ENCODE data around the gene HYOU1.
"Not testable (repeated sequence)": the region's sequence is repeated elsewhere in the genome, so short reads cannot be mapped to it uniquely, and the experiment has no call there.

Gene HYOU1

DNA sequence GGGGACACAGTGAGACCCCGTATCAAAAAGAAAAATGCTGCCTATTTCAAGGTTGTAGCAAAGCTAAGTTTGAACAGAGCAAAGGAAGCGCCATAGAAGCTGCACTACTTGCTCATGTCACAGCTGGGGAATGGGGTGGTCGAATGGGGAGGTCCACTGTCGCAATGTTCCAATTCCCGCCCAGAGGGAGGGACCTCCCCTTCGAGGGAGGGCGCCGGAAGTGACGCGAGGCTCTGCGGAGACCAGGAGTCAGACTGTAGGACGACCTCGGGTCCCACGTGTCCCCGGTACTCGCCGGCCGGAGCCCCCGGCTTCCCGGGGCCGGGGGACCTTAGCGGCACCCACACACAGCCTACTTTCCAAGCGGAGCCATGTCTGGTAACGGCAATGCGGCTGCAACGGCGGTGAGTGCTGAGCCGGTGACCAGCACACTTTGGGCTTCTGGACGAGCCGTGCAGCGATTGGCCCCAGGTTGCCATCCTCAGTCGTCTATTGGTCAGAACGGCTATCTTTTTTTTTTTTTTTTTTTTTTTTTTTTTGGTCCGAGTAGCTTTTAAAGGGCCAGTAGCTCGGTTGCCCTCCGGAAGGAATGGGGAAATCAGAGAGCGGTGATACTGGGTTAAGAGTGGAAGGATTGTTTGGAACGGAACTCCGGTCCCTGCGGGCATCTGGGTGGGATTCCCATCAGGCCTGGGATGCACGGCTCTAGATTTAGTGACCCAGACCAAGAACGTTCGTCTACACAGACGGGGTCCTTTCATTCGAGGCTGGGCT lies 27.8 kb upstream of the HYOU1 start, which contains the start of gene HMBS:
HMBS (plus strand) TSS at position 219 of the 774 bp plus-strand sequence; CDS start at position 372, 153 bp downstream.
- DNase-seq (ENCODE audit: low read depth): peak; percentile 88

DNA sequence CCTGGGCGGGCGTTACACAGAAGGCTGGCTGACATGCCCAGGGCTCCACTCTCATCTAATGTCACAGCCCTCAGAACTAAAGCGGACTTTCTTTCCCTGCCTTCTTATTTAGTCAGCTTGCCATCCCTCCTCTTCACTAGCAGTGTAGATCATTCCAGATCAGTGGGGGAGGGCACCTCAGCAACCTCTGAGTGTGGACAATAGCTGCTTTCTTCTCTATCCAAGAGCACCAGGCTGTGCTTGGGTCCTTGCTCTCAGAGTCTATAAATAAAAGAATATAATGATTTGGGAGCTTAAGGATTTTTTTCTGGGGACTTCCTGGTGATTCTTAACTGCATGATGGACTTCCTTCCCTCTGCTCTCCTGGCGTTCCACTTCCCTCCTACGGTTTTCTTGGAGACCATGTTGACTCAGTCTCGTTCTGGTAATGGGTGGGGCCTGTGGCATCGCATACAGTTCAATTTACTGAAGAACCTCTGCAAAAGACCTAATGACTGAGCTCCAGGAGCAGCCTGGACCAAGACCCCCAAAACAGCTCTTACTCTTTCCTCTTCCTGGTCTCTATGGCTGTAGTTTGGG lies 24.8 kb upstream of the HYOU1 start:
- no peak for DNase-seq (ENCODE audit: low read depth)

DNA sequence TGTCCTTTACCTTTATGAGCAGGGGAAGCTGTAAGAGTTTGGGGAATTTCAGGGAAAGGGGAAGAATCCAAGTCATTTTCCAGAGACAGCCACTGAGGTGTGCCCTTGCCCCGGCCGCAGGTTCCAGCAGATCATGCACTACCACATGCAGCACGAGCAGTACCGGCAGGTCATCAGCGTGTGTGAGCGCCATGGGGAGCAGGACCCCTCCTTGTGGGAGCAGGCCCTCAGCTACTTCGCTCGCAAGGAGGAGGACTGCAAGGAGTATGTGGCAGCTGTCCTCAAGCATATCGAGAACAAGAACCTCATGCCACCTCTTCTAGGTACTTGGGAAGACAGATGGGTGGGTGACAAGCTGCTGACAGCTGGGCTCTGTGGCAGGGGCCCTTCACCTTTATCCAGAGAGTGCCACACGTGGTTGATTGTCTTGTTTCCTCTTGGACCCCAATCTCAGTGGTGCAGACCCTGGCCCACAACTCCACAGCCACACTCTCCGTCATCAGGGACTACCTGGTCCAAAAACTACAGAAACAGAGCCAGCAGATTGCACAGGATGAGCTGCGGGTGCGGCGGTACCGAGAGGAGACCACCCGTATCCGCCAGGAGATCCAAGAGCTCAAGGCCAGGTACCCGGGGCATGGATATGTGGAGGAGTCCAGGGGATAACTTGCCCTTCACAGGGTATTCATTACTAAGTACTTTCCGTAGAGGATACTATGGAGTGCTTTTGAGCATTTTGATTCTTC lies 21.8 kb upstream of the HYOU1 start:
- DNase-seq (ENCODE audit: low read depth): no peak

DNA sequence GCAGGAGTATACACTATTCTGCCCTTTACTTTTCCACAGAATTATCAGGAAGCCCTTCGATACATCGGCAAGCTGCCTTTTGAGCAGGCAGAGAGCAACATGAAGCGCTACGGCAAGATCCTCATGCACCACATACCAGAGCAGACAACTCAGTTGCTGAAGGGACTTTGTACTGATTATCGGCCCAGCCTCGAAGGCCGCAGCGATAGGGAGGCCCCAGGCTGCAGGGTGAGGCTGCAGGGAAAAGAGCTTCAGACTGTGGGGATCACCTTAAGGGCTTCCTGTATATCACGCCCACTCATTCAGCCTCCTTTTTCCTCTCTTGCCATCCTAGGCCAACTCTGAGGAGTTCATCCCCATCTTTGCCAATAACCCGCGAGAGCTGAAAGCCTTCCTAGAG lies 20.8 kb upstream of the HYOU1 start:
- no peak for DNase-seq (ENCODE audit: low read depth)

GRCh38 chr11:119067371-119068222 lies 10.6 kb upstream of the HYOU1 start, which contains the start of gene VPS11:
TSS of gene VPS11 (plus strand) at chr11:119067818. CDS start at chr11:119067824, 6 bp downstream.
- peak; percentile 94 for DNase-seq (ENCODE audit: low read depth)

GRCh38 chr11:119065369-119065768 lies 8.4 kb upstream of the HYOU1 start:
- no peak for DNase-seq (ENCODE audit: low read depth)

DNA sequence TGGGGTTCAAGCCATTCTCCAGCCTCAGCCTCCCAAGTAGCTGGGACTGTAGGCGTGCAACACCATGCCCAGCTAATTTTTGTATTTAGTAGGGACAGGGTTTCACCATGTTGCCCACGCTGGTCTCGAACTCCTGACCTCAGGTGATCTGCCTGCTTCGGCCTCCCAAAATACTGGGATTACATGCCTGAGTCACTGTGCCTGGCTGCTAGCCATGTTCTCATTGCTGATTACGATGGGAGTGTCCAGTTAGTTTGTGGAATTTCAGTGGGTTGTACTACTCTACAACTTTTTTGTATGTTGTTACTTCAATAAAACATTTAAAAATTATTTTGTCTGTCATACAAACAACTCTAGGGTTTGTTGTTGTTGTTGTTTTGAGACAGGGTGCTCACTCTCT lies 5.8 kb upstream of the HYOU1 start:
- DNase-seq (ENCODE audit: low read depth): no peak

DNA sequence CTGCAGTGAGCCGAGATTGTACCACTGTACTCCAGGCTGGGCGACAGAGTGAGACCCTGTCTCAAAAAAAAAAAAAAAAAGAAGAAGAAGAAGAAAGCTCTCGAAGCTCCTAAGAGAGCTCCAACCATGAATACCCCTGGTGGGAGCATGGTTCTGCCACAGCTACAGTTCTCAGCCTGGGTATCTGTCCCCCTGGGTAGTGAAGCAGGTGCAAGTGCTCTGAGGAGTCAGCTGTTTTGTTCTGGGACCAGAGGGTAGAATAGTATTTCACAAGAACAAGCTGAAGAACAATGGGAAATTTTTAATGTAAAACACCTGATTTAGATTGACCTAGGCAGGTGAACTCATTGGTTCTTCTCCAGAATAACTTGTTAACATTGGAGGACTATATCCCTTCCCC lies 4.3 kb upstream of the HYOU1 start:
- no peak for DNase-seq (ENCODE audit: low read depth)

DNA sequence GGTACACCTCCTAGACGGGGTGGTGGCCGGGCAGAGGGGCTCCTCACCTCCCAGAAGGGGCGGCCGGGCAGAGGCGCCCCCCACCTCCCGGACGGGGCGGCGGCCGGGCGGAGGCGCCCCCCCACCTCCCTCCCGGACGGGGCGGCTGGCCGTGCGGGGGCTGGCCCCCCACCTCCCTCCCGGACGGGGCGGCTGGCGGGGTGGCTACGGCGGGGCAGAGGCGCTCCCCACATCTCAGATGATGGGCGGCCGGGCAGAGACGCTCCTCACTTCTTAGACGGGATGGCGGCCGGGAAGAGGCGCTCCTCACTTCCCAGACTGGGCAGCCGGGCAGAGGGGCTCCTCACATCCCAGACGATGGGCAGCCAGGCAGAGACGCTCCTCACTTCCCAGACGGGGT lies 2.1 kb upstream of the HYOU1 start:
- not testable (repeated sequence) for DNase-seq (ENCODE audit: low read depth)

- no peak for DNase-seq (ENCODE audit: low read depth)
Observed at GRCh38 chr11:119056421-119056999, 495 bp downstream of the HYOU1 start.

GRCh38 chr11:119055901-119056300 lies 1.1 kb downstream of the HYOU1 start:
- DNase-seq (ENCODE audit: low read depth): no peak

GRCh38 chr11:119054418-119054817 lies 2.6 kb downstream of the HYOU1 start:
- DNase-seq (ENCODE audit: low read depth): no peak

DNA sequence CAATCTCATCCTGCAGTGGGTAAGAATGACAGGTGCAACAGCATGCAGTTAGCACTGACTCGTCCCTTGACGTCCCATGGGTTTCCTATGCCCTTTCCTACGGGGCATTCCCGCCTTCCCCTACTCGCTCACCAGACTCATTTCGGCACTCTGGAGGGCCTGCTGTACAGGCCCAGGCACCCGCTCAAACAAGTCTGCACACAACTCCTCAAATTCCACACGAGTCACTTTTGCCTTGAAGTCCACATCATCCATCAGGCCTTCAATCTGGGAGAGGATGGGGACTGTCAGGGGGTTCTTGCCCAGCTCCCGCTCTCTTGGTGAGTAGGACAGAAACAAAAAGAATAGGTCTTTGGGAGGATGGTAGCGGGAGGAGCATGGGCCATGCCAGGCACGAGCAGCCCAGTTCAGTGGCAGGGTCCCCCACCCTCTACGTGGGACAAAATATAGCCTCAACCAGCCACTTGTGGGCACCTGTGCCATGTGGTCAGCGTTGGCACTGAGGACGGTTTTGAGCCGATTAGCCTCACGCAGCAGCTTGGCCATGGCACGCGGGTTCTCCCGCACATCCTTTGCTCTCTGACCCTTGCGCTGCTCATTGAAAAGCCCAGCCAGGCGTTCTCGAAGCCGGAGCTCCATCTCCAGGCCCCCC lies 4.7 kb downstream of the HYOU1 start:
- no peak for DNase-seq (ENCODE audit: low read depth)

DNA sequence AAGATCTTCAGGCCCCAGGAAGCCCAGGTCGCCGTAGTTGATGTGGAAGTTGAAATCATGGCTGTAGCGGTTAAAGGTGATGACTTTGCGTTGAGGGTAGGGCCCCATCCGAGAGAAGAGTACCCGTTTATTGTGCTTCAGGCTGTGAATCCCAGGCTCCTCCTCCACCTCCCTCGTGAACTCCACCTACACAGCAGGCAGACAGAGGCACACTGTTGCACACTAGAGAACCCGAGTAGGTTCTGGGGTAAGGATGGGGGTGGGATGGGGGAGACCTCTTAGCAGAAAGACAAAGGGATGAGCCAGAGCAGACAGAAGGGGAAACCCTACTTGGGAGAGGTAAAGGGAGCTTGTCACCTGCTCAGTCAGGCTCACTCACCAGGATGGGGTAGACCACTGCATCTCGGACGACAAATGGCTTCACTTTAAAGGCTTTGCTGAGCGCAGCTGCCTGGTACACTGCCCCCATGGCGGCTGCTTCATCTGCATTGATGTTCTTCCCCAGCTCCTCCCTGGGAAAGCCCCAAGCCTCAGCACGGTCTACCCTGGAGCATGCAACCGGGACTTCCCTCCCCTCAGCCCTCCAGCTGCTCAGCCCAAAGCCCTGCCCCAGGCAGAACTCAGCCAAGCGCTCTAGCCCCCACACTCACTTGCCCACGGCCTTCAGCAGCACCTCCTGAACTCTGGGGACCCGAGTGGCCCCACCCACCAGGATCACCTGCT lies 5.4 kb downstream of the HYOU1 start:
- no peak for DNase-seq (ENCODE audit: low read depth)

- no peak for DNase-seq (ENCODE audit: low read depth)
Observed at GRCh38 chr11:119049081-119049480, 7.9 kb downstream of the HYOU1 start.

GRCh38 chr11:119048644-119049043 lies 8.4 kb downstream of the HYOU1 start:
- DNase-seq (ENCODE audit: low read depth): no peak

DNA sequence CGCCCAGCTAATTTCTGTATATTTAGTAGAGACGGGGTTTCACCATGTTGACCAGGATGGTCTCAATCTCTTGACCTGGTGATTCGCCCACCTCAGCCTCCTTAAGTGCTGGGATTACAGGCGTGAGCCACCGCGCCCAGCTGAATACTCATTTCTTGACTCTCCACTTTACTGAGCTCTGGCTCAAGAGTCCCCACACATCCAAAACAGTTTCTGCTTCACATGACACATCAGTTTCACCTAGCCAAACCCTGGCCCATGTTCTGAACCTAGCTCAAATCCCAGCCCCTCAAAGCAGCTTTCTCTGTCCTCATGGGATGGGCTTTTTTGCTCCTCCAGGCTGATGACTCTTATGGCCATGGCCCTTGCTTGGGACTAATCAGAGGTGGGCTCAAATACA lies 9.8 kb downstream of the HYOU1 start:
- no peak for DNase-seq (ENCODE audit: low read depth)

- DNase-seq (ENCODE audit: low read depth): no peak
Observed at GRCh38 chr11:119046489-119046888, 10.5 kb downstream of the HYOU1 start.

GRCh38 chr11:119044708-119045107 lies 12.3 kb downstream of the HYOU1 start:
- DNase-seq (ENCODE audit: low read depth): no peak

DNA sequence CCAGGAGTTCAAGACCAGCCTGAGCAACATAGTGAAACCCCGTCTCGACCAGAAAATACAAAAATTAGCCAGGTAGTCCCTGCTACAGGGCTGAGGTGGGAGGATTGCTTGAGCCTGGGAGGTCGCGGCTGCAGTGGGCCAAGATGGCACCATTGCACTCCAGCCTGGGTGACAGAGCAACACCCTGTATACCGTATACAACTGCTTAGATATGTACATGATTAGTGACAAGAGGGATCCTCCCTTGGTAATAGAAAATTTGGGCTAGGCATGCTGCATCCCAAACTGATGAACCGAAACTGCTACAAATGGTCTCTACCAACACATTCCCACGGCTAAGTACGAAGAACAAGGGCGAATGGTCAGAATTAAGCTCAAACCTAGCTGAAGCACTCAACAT lies 14.1 kb downstream of the HYOU1 start:
- DNase-seq (ENCODE audit: low read depth): no peak

All from stimulated activated CD8-positive, alpha-beta memory T cell treated with anti-CD3 and anti-CD28 coated beads, Interleukin-12 subunit alpha, Interleukin-12 subunit beta, amount 100 ng/mL, for 4 hours (primary cell).